ENCODE data around the gene ATP6V0A4. TPM values are rescaled to one million over a fixed set of nuclear protein-coding genes. Genes with fewer than 3 reads are reported as not detected.

ATP6V0A4 gene
- total RNA-seq, 1 experiment from 2014 or later = not detected

DNA sequence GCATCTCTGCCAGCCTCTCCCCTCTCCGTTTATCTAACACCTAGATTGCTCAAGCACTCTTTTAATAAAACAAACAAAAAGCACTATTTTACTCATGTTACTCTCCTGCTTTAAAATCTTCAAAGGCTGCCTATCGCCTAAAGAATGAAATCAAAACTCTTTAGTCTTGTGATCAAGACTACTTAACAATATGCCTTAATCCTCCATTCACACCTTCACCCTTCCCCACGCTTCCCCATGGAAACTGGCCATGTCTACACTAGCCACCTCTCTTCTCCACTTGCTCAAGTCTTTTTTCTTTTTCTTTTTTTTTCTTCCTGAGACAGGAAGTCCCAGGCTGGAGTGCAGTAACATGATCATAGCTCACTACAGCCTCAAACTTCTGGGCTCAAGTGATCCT lies 48.0 kb downstream of the ATP6V0A4 start:
- ChIA-PET CTCF (interaction anchor here (4.7 kb wide), 1 partner anchor 11 kb away, joined by 14 read pairs; no protein-coding TSS in a partner anchor), RAD21 (ENCODE audit: low non-redundant PET in 1 of 2, low total read pairs in 2 of 2, uncharacterized antibody in 2 of 2, unreplicated experiment in 2 of 2) (no interaction called here), POLR2A (no interaction called here)
- intact Hi-C loops (cut with micrococcal nuclease) = no loop called here
- H3K9ac ChIP-seq (ENCODE audit: low read length) = no peak overlapping the region
- no peaks in the 10 kb centered on the region for H4K20me1 ChIP-seq (ENCODE audit: insufficient read depth)
- DNase-seq (ENCODE audit: low read depth, low spot score) (no peak), ATAC-seq (no peak)
- TF ChIP-seq, protein P1, sequence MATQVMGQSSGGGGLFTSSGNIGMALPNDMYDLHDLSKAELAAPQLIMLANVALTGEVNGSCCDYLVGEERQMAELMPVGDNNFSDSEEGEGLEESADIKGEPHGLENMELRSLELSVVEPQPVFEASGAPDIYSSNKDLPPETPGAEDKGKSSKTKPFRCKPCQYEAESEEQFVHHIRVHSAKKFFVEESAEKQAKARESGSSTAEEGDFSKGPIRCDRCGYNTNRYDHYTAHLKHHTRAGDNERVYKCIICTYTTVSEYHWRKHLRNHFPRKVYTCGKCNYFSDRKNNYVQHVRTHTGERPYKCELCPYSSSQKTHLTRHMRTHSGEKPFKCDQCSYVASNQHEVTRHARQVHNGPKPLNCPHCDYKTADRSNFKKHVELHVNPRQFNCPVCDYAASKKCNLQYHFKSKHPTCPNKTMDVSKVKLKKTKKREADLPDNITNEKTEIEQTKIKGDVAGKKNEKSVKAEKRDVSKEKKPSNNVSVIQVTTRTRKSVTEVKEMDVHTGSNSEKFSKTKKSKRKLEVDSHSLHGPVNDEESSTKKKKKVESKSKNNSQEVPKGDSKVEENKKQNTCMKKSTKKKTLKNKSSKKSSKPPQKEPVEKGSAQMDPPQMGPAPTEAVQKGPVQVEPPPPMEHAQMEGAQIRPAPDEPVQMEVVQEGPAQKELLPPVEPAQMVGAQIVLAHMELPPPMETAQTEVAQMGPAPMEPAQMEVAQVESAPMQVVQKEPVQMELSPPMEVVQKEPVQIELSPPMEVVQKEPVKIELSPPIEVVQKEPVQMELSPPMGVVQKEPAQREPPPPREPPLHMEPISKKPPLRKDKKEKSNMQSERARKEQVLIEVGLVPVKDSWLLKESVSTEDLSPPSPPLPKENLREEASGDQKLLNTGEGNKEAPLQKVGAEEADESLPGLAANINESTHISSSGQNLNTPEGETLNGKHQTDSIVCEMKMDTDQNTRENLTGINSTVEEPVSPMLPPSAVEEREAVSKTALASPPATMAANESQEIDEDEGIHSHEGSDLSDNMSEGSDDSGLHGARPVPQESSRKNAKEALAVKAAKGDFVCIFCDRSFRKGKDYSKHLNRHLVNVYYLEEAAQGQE (IDR thresholded peaks at IDR 0.05; ENCODE audit: low read depth) = no peak
- TF ChIP-seq CBX3 (IDR thresholded peaks at IDR 0.05; ENCODE audit: low read depth) (no peak), FOSL1 (IDR thresholded peaks at IDR 0.05; ENCODE audit: low read depth) (no peak), TCF7L2 (IDR thresholded peaks at IDR 0.05; ENCODE audit: borderline replicate concordance, extremely low read depth, insufficient read depth, insufficient read length) (no peak), ZFX (IDR thresholded peaks at IDR 0.05) (no peak), ZNF274 (IDR thresholded peaks at IDR 0.05; ENCODE audit: low read depth, low read length) (no peak), POLR2AphosphoS5 (IDR thresholded peaks at IDR 0.05; ENCODE audit: low read depth, low read length) (no peak), EGR1 (IDR thresholded peaks at IDR 0.05; ENCODE audit: low read depth) (no peak), JUND (IDR thresholded peaks at IDR 0.05) (no peak), ATF3 (IDR thresholded peaks at IDR 0.05) (no peak), EZH2phosphoT487 (IDR thresholded peaks at IDR 0.05; ENCODE audit: borderline replicate concordance) (no peak), CTCF (IDR thresholded peaks at IDR 0.05 in 2 of 3, conservative IDR thresholded peaks at IDR 0.05 in 1 of 3; ENCODE audit: borderline replicate concordance in 1 of 3, insufficient read depth in 1 of 3, low read depth in 2 of 3, low read length in 2 of 3) (no peak), YY1 (IDR thresholded peaks at IDR 0.05; ENCODE audit: extremely low read depth, insufficient replicate concordance, low read depth, low read length) (no peak), SP1 (IDR thresholded peaks at IDR 0.05; ENCODE audit: low read depth) (no peak), ZBTB33 (IDR thresholded peaks at IDR 0.05; ENCODE audit: extremely low read depth, insufficient replicate concordance, low read length) (no peak), SIN3A (IDR thresholded peaks at IDR 0.05; ENCODE audit: low read depth) (no peak)
- H3K79me2 ChIP-seq (ENCODE audit: insufficient read depth, low read length) = no peaks in the 10 kb centered on the region
- H3K36me3 ChIP-seq (ENCODE audit: control insufficient read depth in 1 of 2, insufficient read depth in 2 of 2, low read length in 2 of 2) = no peaks in the 10 kb centered on the region
- H3K4me2 ChIP-seq (ENCODE audit: low read length) = no peak overlapping the region
- peaks cover 6 to 18% of the 10 kb centered on the region in 2 experiments; a peak in 3 of 4 replicates for H3K4me1 ChIP-seq (ENCODE audit: control insufficient read depth in 1 of 2, insufficient read depth in 2 of 2, low read length in 2 of 2)
- H2AFZ ChIP-seq (ENCODE audit: low read depth, low read length, poor library complexity, severe bottlenecking) = no peak overlapping the region
- no peak overlapping the region for H3K27ac ChIP-seq (ENCODE audit: low read depth, low read length)
- no TSS peak for BruUV-seq (replicated peaks)
- no peaks in the 10 kb centered on the region for H3K9me3 ChIP-seq (ENCODE audit: control insufficient read depth in 1 of 2, insufficient read depth in 1 of 2, low read depth in 1 of 2, low read length in 2 of 2)
- H3K27me3 ChIP-seq (ENCODE audit: insufficient read depth, low read length) = no peaks in the 10 kb centered on the region
- H3K9me2 ChIP-seq (ENCODE audit: insufficient read depth) = no peaks in the 10 kb centered on the region
- H3K4me3 ChIP-seq (replicated peaks in 1 of 2; ENCODE audit: low read depth in 1 of 2, low read length in 2 of 2) = no peak overlapping the region
